GM21381 (cell line): ENCODE measurements around the gene LRCH1.

ENCODE experiments used
- ATAC-seq: cut with Tn5 transposase; IDR thresholded peaks from one replicate; pipeline ENCODE4 v1.9.1; 2021; ENCODE audit warnings: mild to moderate bottlenecking, moderate library complexity; ENCODE audit not compliant: unreplicated experiment

Gene LRCH1

DNA sequence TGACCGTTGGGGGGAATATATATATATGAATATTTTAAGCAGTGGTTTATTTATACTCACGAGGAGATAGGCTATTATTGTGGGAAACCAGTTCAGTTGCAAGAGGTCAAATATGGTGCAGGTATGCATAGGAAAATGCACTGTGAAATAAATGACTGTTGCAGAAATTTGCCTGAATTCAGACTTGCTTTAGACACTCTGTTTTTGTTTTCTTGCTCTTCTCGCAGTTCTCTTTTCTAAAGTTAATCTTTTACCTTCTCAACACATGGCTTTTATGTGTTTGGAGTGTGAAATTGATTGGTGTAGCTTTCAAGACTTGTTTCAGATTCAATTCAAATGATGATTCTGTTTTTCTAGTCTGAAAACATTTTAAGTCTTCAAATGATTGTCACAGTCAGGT lies 109.7 kb downstream of the LRCH1 start:
- ATAC-seq: peak; percentile 62

- no peak for ATAC-seq
Observed at GRCh38 chr13:46663206-46664037, 110.5 kb downstream of the LRCH1 start.

DNA sequence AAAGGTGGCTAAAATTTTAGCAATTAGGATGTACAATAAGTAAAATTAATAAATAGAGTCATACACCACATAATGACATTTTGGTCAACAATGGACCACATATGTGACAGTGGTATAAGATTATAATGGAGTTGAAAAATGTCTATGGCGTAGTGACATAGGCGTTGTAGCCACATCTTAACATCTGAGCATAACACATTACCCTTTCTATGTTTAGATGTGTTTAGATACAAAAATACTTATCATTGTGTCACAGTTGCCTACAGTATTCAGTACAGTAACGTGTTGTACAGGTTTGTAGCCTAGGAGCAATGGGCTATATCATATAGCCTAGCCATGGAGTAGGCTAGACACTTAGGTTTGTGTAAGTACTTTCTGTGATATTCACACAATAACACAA lies 111.2 kb downstream of the LRCH1 start:
- ATAC-seq: no peak

DNA sequence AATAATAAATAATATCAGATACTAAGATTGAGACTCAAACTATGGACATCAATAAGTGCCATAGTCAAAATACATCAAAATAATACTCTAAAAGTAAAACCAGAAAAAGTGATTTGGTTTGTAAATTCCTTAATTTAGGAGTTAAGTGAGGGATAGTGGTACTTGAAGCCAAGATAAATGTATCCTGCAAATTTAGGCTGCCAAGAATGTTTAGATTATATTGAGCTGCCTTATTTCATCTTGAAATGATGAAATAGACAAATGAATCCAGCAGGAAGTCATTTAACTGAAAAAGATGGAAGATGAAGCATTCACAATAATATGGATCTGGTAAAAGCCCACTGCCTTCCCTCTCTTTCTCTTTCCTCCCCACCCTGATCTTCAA lies 112.3 kb downstream of the LRCH1 start:
- no peak for ATAC-seq

GRCh38 chr13:46665633-46666482 lies 112.9 kb downstream of the LRCH1 start:
- ATAC-seq: no peak

- no peak for ATAC-seq
Observed at GRCh38 chr13:46666727-46667456, 113.9 kb downstream of the LRCH1 start.

GRCh38 chr13:46667687-46668281 lies 114.8 kb downstream of the LRCH1 start:
- ATAC-seq: peak; percentile 46

- ATAC-seq: peak; percentile 8
Observed at GRCh38 chr13:46668302-46668720, 115.3 kb downstream of the LRCH1 start.

GRCh38 chr13:46668931-46669525 lies 116.1 kb downstream of the LRCH1 start:
- no peak for ATAC-seq

DNA sequence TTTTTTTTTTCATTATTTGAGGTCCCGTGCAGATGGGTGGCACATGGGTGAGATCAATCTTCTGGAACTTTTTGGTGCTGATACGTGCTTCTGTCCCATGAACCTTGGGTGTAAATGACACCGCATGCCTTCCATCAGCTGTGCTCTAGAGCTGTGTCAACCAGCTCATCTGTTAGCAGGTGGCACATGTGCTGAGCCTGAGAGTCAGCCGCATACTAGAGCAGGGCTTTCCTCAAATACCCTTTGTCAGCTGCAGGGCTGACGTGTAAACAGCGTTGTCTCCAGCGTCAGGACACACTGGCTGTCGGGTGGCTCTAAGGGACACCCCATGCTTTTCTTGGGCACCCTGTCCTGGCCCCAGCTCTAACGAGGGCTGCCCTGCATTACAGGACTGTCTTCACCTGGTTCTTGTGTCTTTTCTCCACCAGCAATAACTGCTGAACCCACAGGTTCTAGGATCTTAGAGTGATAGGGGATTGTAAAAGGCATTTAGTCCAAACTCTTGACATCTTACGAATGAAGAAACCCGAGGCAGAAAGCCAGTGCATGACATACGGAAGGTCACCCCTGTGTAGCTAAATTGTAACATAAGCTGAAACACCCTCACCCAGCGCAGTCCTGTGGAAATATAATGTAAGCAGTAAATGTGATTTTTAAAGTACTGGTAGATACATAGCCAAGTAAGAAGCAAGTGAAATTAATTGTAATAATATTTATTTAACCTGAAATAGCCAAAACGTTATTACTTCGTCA lies 119.5 kb downstream of the LRCH1 start:
- ATAC-seq: no peak

- ATAC-seq: no peak
Observed at GRCh38 chr13:46675016-46675415, 122.0 kb downstream of the LRCH1 start.

DNA sequence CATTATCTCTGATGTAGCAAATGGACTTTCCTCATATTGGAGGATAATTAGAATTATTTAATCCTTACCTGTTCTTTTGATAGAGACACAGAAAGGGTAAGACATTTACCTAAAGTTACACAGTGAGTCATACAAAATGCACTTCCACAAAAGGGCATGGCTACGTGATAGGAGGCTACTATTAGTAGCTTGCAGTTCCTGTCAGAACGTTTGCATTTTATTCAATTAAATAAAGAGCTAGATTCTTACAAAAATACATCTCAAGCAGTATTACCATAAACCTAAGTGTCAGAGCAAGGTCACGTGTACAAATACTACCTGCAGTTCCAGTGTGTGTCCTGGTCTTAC lies 123.4 kb downstream of the LRCH1 start:
- no peak for ATAC-seq

DNA sequence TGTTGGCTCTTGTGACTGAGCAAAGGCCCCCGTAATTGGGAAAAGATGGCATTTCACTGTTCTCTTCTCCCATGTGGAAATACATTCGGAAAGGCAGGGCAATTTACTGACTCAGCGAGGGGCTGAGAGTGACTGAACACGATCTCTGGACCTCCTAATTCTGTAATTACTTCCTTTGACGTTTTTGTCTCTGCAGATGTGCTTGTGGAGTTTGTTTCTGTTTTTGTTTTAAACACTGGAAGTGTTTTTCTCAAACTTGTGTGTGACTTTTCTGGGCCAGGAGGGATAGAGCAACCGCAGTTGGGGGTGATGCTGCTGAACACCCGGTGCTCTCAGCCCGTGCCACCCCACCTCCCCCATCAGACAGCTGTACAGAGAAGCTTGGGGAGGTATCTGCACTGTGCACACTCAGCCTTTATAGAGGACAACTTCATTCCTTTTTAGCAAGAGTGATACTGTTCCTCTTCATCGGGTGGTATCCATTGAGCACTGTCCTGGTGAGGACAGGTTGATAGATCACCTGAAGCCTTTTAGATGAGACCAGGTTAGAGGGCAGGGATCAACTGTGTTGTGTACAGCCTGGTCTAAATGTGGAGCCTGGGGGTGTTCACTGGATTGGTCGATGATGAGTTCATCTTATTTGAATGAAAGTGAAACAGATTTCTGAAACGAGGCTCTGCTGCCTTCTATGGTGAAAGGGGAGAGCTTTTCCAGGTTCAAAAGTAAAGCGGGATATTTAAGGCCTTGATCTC lies 126.6 kb downstream of the LRCH1 start:
- ATAC-seq: peak; percentile 80

GRCh38 chr13:46682015-46682414 lies 129.0 kb downstream of the LRCH1 start:
- no peak for ATAC-seq

GRCh38 chr13:46682707-46683106 lies 129.7 kb downstream of the LRCH1 start:
- no peak for ATAC-seq

- no peak for ATAC-seq
Observed at GRCh38 chr13:46683676-46684260, 130.8 kb downstream of the LRCH1 start.

GRCh38 chr13:46684287-46685001 lies 131.5 kb downstream of the LRCH1 start:
- ATAC-seq: no peak
